Fibroblast of skin of scalp (primary cell): ENCODE data around the gene C21orf91.
"Not testable (repeated sequence)": the region's sequence is repeated elsewhere in the genome, so short reads cannot be mapped to it uniquely, and the experiment has no call there.

Experiments used
- DNase-seq: peaks from one replicate; pipeline ENCODE4 v3.0.0-alpha.2; 2013

C21orf91 gene

GRCh38 chr21:17777072-17777765 lies 41.9 kb downstream of the C21orf91 start:
- no peak for DNase-seq

- DNase-seq = no peak
These were observed 43.6 kb downstream of the C21orf91 start for GRCh38 chr21:17775431-17776126.

- not testable (repeated sequence) for DNase-seq
These were observed 44.1 kb downstream of the C21orf91 start for GRCh38 chr21:17775021-17775420.

- DNase-seq = no peak
These were observed 49.7 kb downstream of the C21orf91 start for GRCh38 chr21:17769447-17769845.

DNA sequence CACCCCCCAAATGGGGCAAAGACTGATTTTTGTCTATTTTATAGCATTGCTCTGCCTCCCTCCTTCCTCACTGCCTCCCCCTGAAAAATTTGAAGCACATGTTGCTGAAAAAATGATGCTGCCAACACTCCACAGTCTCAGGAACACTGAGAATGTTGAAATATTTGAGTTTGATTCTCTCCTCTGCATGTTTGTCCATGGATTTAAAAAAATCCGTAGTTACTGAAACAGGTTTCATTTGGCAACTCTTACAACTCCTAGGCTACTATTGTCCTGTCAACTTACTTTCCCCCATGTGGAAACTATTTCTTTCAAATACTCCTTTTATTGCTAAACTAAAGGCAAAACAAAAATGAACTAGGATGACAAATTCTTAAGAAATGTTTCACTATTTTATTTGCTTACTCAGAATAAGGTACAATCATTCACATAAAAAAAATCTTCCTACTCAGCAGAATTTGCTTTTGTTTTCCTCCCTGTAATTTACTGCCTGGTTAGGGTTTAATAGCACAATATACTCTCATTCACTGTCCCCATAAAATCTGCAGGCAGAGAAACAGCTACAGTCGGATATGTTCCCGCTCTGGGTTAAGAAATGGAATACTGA lies 50.2 kb downstream of the C21orf91 start:
- no peak for DNase-seq

DNA sequence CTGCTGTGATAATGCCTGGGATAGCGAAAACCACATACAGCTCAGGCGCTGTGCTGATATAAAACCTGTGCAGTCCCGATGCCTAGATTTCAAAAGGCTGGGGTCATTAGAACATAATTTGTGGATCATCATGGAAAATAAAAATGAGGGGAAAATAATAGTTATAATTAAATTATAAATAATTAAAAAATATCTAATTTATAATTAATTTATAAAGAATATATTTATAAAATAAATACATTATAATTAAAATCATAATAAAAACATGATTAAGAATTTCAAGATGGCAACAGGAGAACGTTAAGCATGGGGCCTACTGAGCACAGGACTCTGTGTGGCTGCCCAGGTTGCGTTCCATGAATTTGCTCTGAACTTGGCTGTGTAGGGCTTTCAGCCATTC lies 53.9 kb downstream of the C21orf91 start:
- no peak for DNase-seq

DNA sequence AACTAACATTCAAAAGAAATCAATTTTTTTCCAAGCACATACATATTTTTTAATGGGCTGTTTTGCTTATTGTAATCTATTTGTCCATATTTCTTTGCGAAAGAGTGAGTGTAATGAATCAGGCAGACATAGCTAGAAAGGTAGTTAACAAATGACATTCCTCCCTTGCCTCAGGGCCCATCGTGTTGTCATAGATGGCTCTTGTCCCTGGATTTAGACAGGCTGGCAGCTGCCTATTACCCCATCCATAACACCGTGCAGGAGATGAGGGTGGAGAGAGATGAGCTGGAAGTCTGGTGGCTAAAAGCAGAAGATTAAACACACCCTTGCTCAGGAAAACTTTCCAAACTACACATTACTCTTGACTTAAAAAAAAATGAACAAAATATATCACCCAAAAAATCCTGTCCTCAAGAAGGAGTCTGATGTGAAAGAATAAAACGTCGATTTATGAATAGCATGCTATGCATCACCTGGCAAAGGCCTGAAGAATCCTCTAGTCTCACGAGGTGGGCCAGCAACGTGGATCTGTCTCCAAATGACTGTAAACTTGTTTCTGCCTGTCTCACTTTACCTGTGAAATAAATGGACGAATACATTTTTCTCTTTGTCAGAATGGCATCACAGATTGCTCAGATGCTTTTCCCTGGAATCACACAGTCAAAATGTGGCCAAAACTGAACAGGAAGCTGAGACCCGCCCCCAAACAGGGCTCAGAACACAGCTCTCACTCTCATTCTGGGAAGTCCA lies 55.7 kb downstream of the C21orf91 start:
- DNase-seq = no peak

- no peak for DNase-seq
These were observed 59.5 kb downstream of the C21orf91 start for GRCh38 chr21:17759511-17760178.

DNA sequence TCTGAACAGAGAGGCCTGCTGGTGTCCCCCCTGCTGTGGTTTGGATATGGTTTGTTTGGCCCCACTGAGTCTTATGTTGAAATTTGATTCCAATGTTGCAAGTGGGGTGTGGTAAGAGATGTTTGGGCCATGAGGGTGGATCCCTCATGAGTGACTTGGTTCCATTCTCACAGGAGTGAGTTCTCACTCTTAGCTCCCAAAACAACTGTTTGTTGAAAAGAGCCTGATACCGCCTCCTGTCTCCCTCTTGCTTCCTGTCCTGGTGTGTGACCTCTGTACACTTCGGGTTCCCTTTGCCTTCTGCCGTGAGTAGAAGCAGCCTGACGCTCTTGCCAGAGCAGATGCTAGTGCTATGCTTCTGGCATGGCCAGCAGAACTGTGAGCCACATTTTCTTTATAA lies 60.5 kb downstream of the C21orf91 start:
- DNase-seq = no peak

- no peak for DNase-seq
These were observed 61.5 kb downstream of the C21orf91 start for GRCh38 chr21:17757671-17758070.

GRCh38 chr21:17753736-17754135 lies 65.4 kb downstream of the C21orf91 start:
- DNase-seq = no peak

DNA sequence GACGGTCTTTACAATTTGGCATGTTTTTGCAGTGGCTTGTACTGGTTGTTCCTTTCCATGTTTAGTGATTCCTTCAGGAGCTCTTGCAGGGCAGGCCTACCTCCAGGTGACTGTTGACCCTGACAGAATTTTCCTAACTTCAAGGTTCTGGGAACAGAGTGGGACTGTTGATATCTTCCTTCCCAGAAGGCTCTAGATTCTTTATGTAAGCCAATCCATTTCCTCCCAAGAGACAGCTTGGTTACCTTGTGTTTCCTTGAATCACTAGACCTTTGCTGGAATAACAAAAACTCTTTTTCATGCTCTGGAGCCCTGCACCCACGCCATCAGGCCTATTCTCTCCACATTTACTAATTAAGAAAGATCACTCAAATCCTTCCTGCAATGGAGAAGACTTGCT lies 67.0 kb downstream of the C21orf91 start:
- DNase-seq = no peak

GRCh38 chr21:17746920-17747319 lies 72.2 kb downstream of the C21orf91 start:
- no peak for DNase-seq

GRCh38 chr21:17745086-17745485 lies 74.1 kb downstream of the C21orf91 start:
- no peak for DNase-seq

DNA sequence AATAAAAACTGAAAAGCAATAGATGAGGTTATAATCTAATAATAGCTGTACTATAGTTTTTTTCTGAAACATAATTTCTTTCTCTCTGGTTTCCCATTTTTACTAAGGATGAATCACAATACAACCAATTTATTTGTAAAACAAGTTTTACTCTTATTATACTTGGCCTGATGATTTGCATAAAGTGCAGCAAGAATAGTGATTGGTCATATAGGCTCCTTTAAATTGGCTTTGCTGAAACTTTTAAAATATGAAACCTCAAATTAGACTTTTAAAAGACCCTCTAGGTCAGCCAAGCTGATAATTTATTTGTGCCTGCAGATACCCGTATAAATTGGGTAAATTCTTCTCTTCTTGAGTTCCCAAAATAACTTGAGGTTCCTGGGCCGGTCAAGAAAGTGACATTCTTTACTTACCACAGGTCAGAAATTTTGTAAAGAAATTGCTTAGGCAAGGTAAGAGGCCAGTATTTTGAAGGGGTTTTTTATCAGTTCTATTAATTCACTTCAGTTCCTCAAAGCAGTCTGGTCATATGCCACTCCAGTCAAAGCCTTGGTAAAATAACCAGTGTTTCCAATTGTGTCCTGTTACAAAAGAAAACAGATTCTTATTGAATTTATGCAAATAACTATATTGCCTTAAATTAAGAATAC lies 76.1 kb downstream of the C21orf91 start:
- DNase-seq = no peak

- DNase-seq = no peak
These were observed 77.0 kb downstream of the C21orf91 start for GRCh38 chr21:17742181-17742580.
